ENCODE measurements around the gene HPCAL4. TPM values are rescaled to one million over a fixed set of nuclear protein-coding genes. Genes with fewer than 3 reads are reported as not detected.
A peak's percentile ranks its signal among the peaks of the same experiment; 100 is the strongest.

Gene HPCAL4
- total RNA-seq, 1 donor from 2014 or later = not detected

DNA sequence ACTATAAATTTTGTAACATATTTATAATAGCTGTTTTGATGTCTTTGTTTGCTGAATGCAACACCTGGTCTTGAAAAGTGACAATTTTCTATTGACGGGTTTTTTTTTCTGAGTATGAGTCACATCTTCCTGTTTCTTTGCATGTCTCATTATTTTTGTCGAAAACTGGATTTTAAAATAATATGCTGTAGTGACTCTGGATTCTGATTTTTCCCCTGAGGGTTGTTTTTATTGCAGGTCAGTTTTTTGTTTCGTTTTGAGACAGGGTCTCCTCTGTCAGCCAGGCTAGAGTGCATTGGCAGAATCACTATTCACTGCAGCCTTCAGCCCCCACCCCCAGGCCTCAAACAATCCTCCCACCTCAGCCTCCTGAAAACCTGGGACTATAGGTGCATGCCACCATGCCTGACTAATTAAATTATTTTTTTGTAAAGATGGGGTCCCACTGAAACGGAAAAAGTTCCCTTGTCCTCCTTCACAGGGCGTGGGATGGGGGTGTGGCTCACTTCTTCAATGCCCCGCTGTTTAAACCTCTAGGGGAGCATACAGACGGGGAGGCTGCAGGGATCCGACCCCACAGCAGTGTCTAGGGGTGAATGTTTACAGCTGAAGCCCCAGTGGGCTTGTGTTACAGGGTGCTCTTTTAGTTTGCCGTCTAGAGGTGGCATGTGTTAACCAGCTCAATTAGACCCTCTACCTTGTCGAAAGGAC, 36.1 kb upstream of the HPCAL4 start:
- TF ChIP-seq, protein P1, sequence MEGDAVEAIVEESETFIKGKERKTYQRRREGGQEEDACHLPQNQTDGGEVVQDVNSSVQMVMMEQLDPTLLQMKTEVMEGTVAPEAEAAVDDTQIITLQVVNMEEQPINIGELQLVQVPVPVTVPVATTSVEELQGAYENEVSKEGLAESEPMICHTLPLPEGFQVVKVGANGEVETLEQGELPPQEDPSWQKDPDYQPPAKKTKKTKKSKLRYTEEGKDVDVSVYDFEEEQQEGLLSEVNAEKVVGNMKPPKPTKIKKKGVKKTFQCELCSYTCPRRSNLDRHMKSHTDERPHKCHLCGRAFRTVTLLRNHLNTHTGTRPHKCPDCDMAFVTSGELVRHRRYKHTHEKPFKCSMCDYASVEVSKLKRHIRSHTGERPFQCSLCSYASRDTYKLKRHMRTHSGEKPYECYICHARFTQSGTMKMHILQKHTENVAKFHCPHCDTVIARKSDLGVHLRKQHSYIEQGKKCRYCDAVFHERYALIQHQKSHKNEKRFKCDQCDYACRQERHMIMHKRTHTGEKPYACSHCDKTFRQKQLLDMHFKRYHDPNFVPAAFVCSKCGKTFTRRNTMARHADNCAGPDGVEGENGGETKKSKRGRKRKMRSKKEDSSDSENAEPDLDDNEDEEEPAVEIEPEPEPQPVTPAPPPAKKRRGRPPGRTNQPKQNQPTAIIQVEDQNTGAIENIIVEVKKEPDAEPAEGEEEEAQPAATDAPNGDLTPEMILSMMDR (IDR thresholded peaks at IDR 0.05) = no peak
- no peak for DNase-seq
- no peaks in the 10 kb centered on the region for H3K36me3 Mint-ChIP-seq (ENCODE audit: low read depth)
- ChIA-PET CTCF (interaction anchor here (0.6 kb wide), 1 partner anchor 121 kb away, joined by 3 read pairs; no protein-coding TSS in a partner anchor), POLR2A (interaction anchor here (2.0 kb wide), 1 partner anchor 12 kb away, joined by 11 read pairs; the partner anchor contains the start of gene PPIE)
- ATAC-seq (ENCODE audit: low read depth) = peak; percentile 31
- H3K4me1 Mint-ChIP-seq = peaks cover 8% of the 10 kb centered on the region
- peak overlapping the region; percentile 69 for H3K4me3 Mint-ChIP-seq
- H3K27ac Mint-ChIP-seq = no peak overlapping the region
- H3K27me3 Mint-ChIP-seq = peaks cover 45% of the 10 kb centered on the region
- intact Hi-C loops (cut with micrococcal nuclease) = no loop called here
- H3K9me3 Mint-ChIP-seq = no peaks in the 10 kb centered on the region

DNA sequence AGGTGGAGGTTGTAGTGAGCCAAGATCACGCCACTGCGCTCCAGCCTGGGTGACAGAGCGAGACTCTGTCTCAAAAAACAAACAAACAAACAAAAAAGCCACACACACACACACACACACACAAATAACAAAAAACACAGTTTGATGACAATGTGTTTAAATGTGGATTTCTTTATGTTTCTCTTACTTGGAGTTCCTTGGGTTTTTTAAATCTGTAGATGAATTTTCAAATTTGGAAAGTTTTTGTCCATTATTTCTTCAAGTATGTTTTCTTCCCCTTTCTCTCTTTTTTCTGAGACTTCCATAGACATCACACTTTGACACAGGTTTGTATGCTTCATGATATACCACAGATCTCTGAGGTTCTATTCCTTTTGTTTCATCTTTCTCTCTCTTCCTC, 35.4 kb upstream of the HPCAL4 start:
- H3K27ac Mint-ChIP-seq = no peak overlapping the region
- no peaks in the 10 kb centered on the region for H3K36me3 Mint-ChIP-seq (ENCODE audit: low read depth)
- ChIA-PET CTCF (interaction anchor here (0.6 kb wide), 1 partner anchor 120 kb away, joined by 3 read pairs; no protein-coding TSS in a partner anchor), POLR2A (no interaction called here)
- DNase-seq = no peak
- TF ChIP-seq, protein P1 (IDR thresholded peaks at IDR 0.05) = no peak
- H3K4me1 Mint-ChIP-seq = peaks cover 8% of the 10 kb centered on the region
- intact Hi-C loops (cut with micrococcal nuclease) = no loop called here
- peaks cover 48% of the 10 kb centered on the region for H3K27me3 Mint-ChIP-seq
- H3K4me3 Mint-ChIP-seq = no peak overlapping the region
- no peaks in the 10 kb centered on the region for H3K9me3 Mint-ChIP-seq
- ATAC-seq (ENCODE audit: low read depth) = no peak

DNA sequence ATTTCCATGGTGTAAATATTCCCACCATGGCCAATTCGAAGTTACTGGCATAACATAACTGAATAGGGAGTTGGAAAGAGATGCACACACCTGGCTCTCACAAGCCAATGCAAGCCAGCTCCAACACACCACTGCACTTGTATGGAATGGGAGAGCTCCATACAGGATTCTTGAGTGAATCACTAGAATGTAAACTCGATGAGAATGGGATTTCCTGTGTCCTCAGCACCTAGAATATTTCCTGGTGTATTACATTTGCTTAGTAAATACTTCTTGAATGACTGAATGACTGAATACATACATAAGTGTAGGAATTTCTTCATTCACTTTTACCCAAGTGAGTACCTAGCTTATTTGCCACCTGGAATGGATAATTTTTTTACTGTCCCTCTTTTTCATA, 31.3 kb upstream of the HPCAL4 start:
- DNase-seq (no peak), ATAC-seq (ENCODE audit: low read depth) (no peak)
- CTCF ChIA-PET = interaction anchor here (1.4 kb wide), 1 partner anchor 116 kb away, joined by 5 read pairs; no protein-coding TSS in a partner anchor
- POLR2A ChIA-PET = no interaction called here
- TF ChIP-seq, protein P1 (IDR thresholded peaks at IDR 0.05) = no peak
- Mint-ChIP-seq H3K27ac (no peak overlapping the region), H3K4me1 (peaks cover 5% of the 10 kb centered on the region), H3K9me3 (no peaks in the 10 kb centered on the region), H3K27me3 (peaks cover 30% of the 10 kb centered on the region), H3K36me3 (ENCODE audit: low read depth) (no peaks in the 10 kb centered on the region), H3K4me3 (no peak overlapping the region)
- intact Hi-C loops (cut with micrococcal nuclease) = no loop called here

DNA sequence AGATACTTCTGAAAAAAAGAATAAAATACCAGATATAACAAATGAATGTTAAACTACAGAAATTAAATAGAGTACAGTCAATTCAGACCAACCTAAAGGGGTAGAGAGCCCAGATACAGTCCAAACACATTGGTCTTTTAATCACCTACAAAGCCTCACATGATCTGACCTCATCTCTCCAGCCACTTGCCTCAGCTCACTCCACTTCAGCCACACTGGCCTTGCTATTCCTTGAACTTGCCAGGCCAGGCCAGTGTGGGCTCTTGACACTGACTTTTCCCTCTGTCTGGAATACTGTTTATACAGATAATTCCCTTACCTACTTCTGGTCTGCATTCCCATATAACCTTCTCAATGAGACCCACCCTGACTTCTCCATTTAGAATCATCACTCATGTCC, 30.4 kb upstream of the HPCAL4 start:
- H3K36me3 Mint-ChIP-seq (ENCODE audit: low read depth) = no peaks in the 10 kb centered on the region
- peaks cover 32% of the 10 kb centered on the region for H3K27me3 Mint-ChIP-seq
- DNase-seq = no peak
- no peak overlapping the region for H3K4me3 Mint-ChIP-seq
- no peaks in the 10 kb centered on the region for H3K9me3 Mint-ChIP-seq
- no peak for ATAC-seq (ENCODE audit: low read depth)
- intact Hi-C loops (cut with micrococcal nuclease) = no loop called here
- H3K27ac Mint-ChIP-seq = no peak overlapping the region
- TF ChIP-seq, protein P1 (IDR thresholded peaks at IDR 0.05) = no peak
- peaks cover 2% of the 10 kb centered on the region for H3K4me1 Mint-ChIP-seq
- CTCF ChIA-PET = interaction anchor here (1.4 kb wide), 1 partner anchor 116 kb away, joined by 5 read pairs; no protein-coding TSS in a partner anchor
- POLR2A ChIA-PET = no interaction called here

All from activated B cell treated with CpG ODN at 0.5 μM for 24 hours (primary cell).